HepG2 (cell line): ENCODE results near the gene PTCD1. TPM values are rescaled to one million over a fixed set of nuclear protein-coding genes. Genes with fewer than 3 reads are reported as not detected.

Source experiments
- ATAC-seq: fragments of 200-7000 bp; cut with Tn5 transposase; 3 replicates; pipeline ENCODE4 v1.9.1; 2020; ENCODE audit warnings: mild to moderate bottlenecking, moderate library complexity
- BruUV-seq: library from RNA; stranded (reverse); fragments of 400-500 nt; replicated peaks from 2 replicates; lab custom pipeline; 2021; lab: Mats Ljungman, UMichigan
- CTCF ChIA-PET: fragments of 300-600 bp; formaldehyde crosslinking; extraction: SDS; loops from one replicate; lab custom pipeline; 2021; ENCODE audit warnings: low total read pairs, inconsistent platforms, low intra/inter-chr PET ratio; lab: Yijun Ruan, JAX
- POLR2A ChIA-PET: fragments of 350-600 bp; sonication (Branson Sonifier 250); formaldehyde crosslinking; loops from one replicate; lab custom pipeline; 2020; ENCODE audit warnings: antibody characterized with exemption, inconsistent platforms; lab: Yijun Ruan, JAX
- DNase-seq: peaks from one replicate; pipeline ENCODE4 v3.0.0-alpha.2; 2015; ENCODE audit warnings: low spot score
- FAIRE-seq: peaks from 3 replicates; lab custom pipeline; 2011; peaks lifted over from hg19 to GRCh38; lab: Jason Lieb, UNC
- H2AFZ ChIP-seq: one replicate; pipeline ENCODE4 v1.6.1; 2011; ENCODE audit warnings: low read length, inconsistent platforms
- H3K27ac ChIP-seq: fragments of 300-600 bp; 3 replicates; pipeline ENCODE4 v1.8.0; 2011; ENCODE audit warnings: mixed run types, mild to moderate bottlenecking, mixed read lengths, low read length, inconsistent platforms; ENCODE audit not compliant: insufficient read depth; ENCODE audit errors: extremely low read length
- H3K27me3 ChIP-seq, 2 experiments: fragments of 200-600 bp in 1 of 2; 2 replicates in 1 of 2; 3 replicates in 1 of 2; pipeline versions ENCODE4 v1.6.0 to v1.8.0; 2011; ENCODE audit warnings: low read length in 2 of 2, mild to moderate bottlenecking in 2 of 2, moderate library complexity in 2 of 2, inconsistent platforms in 1 of 2; ENCODE audit not compliant: insufficient read depth in 2 of 2, control insufficient read depth in 1 of 2
- H3K36me3 ChIP-seq, 2 experiments: fragments of 200-600 bp in 1 of 2; replicated peaks in 1 of 2; 2 replicates in 1 of 2; 3 replicates in 1 of 2; pipeline versions ENCODE4 v1.5.1 to v1.8.0; 2011; ENCODE audit warnings: low read length in 2 of 2, inconsistent platforms in 1 of 2; ENCODE audit not compliant: insufficient read depth in 2 of 2, control insufficient read depth in 1 of 2
- H3K4me1 ChIP-seq: 2 replicates; pipeline ENCODE4 v1.5.1; 2012; ENCODE audit warnings: low read length, inconsistent platforms; ENCODE audit not compliant: insufficient read depth
- H3K4me2 ChIP-seq: 2 replicates; pipeline ENCODE4 v1.6.0; 2011; ENCODE audit warnings: low read depth, low read length, inconsistent platforms
- H3K4me3 ChIP-seq, 3 experiments: fragments of 200-600 bp in 1 of 3; sonication (generic), shearing (Covaris generic) in 1 of 3; replicated peaks in 1 of 3; 2 replicates each; pipeline ENCODE4 v1.5.1; 2011 to 2016; ENCODE audit warnings: low read length in 3 of 3, inconsistent platforms in 2 of 3, low read depth in 2 of 3, mild to moderate bottlenecking in 2 of 3, control low read depth in 1 of 3, mixed read lengths in 1 of 3; ENCODE audit not compliant: insufficient read depth in 1 of 3
- H3K79me2 ChIP-seq: one replicate; pipeline ENCODE4 v1.6.1; 2011; ENCODE audit warnings: low read length, inconsistent platforms; ENCODE audit not compliant: insufficient read depth
- H3K9ac ChIP-seq: 2 replicates; pipeline ENCODE4 v1.6.0; 2011; ENCODE audit warnings: mild to moderate bottlenecking, low read depth, low read length, inconsistent platforms; ENCODE audit not compliant: insufficient read depth
- H3K9me3 ChIP-seq: 2 replicates; pipeline ENCODE4 v1.5.1; 2012; ENCODE audit warnings: mild to moderate bottlenecking, low read length
- H4K20me1 ChIP-seq: 2 replicates; pipeline ENCODE4 v1.6.0; 2011; ENCODE audit warnings: inconsistent platforms, mild to moderate bottlenecking, low read length, moderate library complexity; ENCODE audit not compliant: insufficient read depth
- AGO1 ChIP-seq: fragments of 200-400 bp; formaldehyde crosslinking; IDR thresholded peaks from 2 replicates; pipeline ENCODE4 v1.6.1; 2017; ENCODE audit warnings: mild to moderate bottlenecking, low read depth, low read length, moderate library complexity; ENCODE audit not compliant: poor library complexity, severe bottlenecking
- AGO2 ChIP-seq: fragments of 200-400 bp; formaldehyde crosslinking; optimal IDR thresholded peaks from 2 replicates; pipeline ENCODE3; 2017; ENCODE audit warnings: mild to moderate bottlenecking, low read depth, low read length, moderate library complexity
- ASH2L ChIP-seq: fragments of 300-600, 200-600 bp; sonication (generic); IDR thresholded peaks from 2 replicates; pipeline ENCODE4 v1.7.0; 2017; ENCODE audit warnings: low read depth, mild to moderate bottlenecking, moderate library complexity, mixed read lengths, low read length; ENCODE audit not compliant: insufficient read length
- ATF5 ChIP-seq: sonication (generic); formaldehyde crosslinking; IDR thresholded peaks from 2 replicates; pipeline ENCODE4 v1.4.0; 2020; ENCODE audit warnings: mild to moderate bottlenecking, low read depth, missing genetic modification reagents
- CENPBD1 ChIP-seq: sonication (generic); formaldehyde crosslinking; IDR thresholded peaks from 2 replicates; pipeline ENCODE4 v1.8.0; 2022; ENCODE audit warnings: missing genetic modification reagents, low read depth, mild to moderate bottlenecking, borderline replicate concordance
- CREB1 ChIP-seq, 2 experiments: fragments of 450-650 bp in 1 of 2; IDR thresholded peaks; 2 replicates each; pipeline ENCODE4 v1.6.1; 2016 to 2017; ENCODE audit warnings: control low read depth in 1 of 2, mild to moderate bottlenecking in 1 of 2, missing compliant biosample characterization in 1 of 2, missing genetic modification characterization in 1 of 2
- GTF3A ChIP-seq: sonication (generic); formaldehyde crosslinking; conservative IDR thresholded peaks from 2 replicates; pipeline ENCODE4 v1.4.0; 2020; ENCODE audit warnings: mild to moderate bottlenecking, missing genetic modification reagents
- HNF4A ChIP-seq: sonication (generic); formaldehyde crosslinking; IDR thresholded peaks from 2 replicates; pipeline ENCODE4 v1.4.0; 2020; ENCODE audit warnings: missing genetic modification reagents
- HOXA3 ChIP-seq: sonication (generic); formaldehyde crosslinking; IDR thresholded peaks from 2 replicates; pipeline ENCODE4 v1.5.0; 2020; ENCODE audit warnings: missing genetic modification reagents
- HOXA9 ChIP-seq: sonication (generic); formaldehyde crosslinking; IDR thresholded peaks from 2 replicates; pipeline ENCODE4 v1.8.1; 2022; ENCODE audit warnings: missing genetic modification reagents, mild to moderate bottlenecking, moderate library complexity, borderline replicate concordance
- KMT2B ChIP-seq: IDR thresholded peaks from 2 replicates; pipeline ENCODE4 v1.6.1; 2016; ENCODE audit warnings: missing genetic modification reagents, missing compliant biosample characterization
- NONO ChIP-seq, 2 experiments: fragments of 450-650 bp in 1 of 2; sonication (generic) in 1 of 2; formaldehyde crosslinking in 1 of 2; IDR thresholded peaks in 1 of 2; conservative IDR thresholded peaks in 1 of 2; 2 replicates each; pipeline versions ENCODE4 v1.6.1 to v1.8.0; 2017 to 2022; ENCODE audit warnings: mild to moderate bottlenecking in 1 of 2, missing genetic modification reagents in 1 of 2, moderate library complexity in 1 of 2
- PAF1 ChIP-seq: IDR thresholded peaks from 2 replicates; pipeline ENCODE4 v1.6.1; 2016; ENCODE audit warnings: missing genetic modification reagents, missing compliant biosample characterization
- PHF21A ChIP-seq: sonication (generic); formaldehyde crosslinking; IDR thresholded peaks from 2 replicates; pipeline ENCODE4 v1.5.0; 2020; ENCODE audit warnings: mild to moderate bottlenecking, missing genetic modification reagents
- POLR2A ChIP-seq, 2 experiments: IDR thresholded peaks; 2 replicates each; pipeline ENCODE4 v1.6.1; 2011; ENCODE audit warnings: low read depth in 2 of 2, low read length in 2 of 2, mild to moderate bottlenecking in 1 of 2, moderate library complexity in 1 of 2; ENCODE audit not compliant: insufficient read depth in 1 of 2
- RBM22 ChIP-seq: fragments of 200-400 bp; formaldehyde crosslinking; optimal IDR thresholded peaks from 2 replicates; pipeline ENCODE3; 2017; ENCODE audit warnings: mild to moderate bottlenecking, low read length, moderate library complexity
- RBM39 ChIP-seq: fragments of 200-400 bp; formaldehyde crosslinking; IDR thresholded peaks from one replicate; pipeline ENCODE4 v1.6.1; 2018; ENCODE audit warnings: antibody characterized with exemption, mild to moderate bottlenecking, low read depth, low read length; ENCODE audit not compliant: poor library complexity, severe bottlenecking
- U2AF2 ChIP-seq: fragments of 200-400 bp; formaldehyde crosslinking; IDR thresholded peaks from 2 replicates; pipeline ENCODE4 v1.6.1; 2017; ENCODE audit warnings: low read depth, mild to moderate bottlenecking, low read length
- ZNF282 ChIP-seq: fragments of 450-650 bp; IDR thresholded peaks from 2 replicates; pipeline ENCODE4 v1.6.1; 2018; ENCODE audit not compliant: partially characterized antibody
- ZNF496 ChIP-seq: sonication (generic); formaldehyde crosslinking; IDR thresholded peaks from 2 replicates; pipeline ENCODE4 v1.8.1; 2023; ENCODE audit warnings: mild to moderate bottlenecking, moderate library complexity, missing genetic modification reagents; ENCODE audit not compliant: insufficient replicate concordance
- ZNF879 ChIP-seq: sonication (generic); formaldehyde crosslinking; IDR thresholded peaks from 2 replicates; pipeline ENCODE4 v1.8.1; 2023; ENCODE audit warnings: missing genetic modification reagents
- WGBS: methylation state at CpG from one replicate; pipeline ENCODE4 v1.1.6; 2017; ENCODE audit warnings: low lambda C conversion rate; 5-methylcytosine and 5-hydroxymethylcytosine counted together
- in situ Hi-C: cut with HindIII; loops from 2 replicates; pipeline ENCODE4 v1.10.0; 2017; ENCODE audit warnings: low pct_unique_long_range_greater_than_20kb; ENCODE audit not compliant: extremely low pct_ligation_motif_present
- intact Hi-C: fragments of 100-400 bp; cut with micrococcal nuclease; formaldehyde crosslinking; loops from one replicate; pipeline ENCODE4 v1.10.0; 2022; ENCODE audit not compliant: unreplicated experiment
- polyA plus RNA-seq, 8 experiments: library from polyadenylated mRNA; depleted of rRNA in 3 of 8; stranded (reverse) in 7 of 8; unstranded in 1 of 8; fragments of >200 nt; fragmentation: Illumina TruSeq in 4 of 8; extraction: Trizol in 4 of 8; gene quantifications; 2 replicates each; pipeline versions ENCODE4 v1.2.1 to v1.2.3, GENCODE V29; 2011 to 2016; ENCODE audit warnings: low read depth in 4 of 8, missing spikeins in 1 of 8, mixed read lengths in 1 of 8; ENCODE audit not compliant: insufficient read depth in 1 of 8
- total RNA-seq, 5 experiments: library from RNA; depleted of rRNA; stranded (reverse); fragments of >200 nt; fragmentation: Illumina TruSeq; extraction: Trizol; gene quantifications; 2 replicates each; pipeline ENCODE4 v1.2.3, GENCODE V29; 2016; ENCODE audit warnings: low read depth in 1 of 5
- TF ChIP-seq, protein P1 (sequence below): sonication (generic); formaldehyde crosslinking; conservative IDR thresholded peaks from 2 replicates; pipeline ENCODE4 v1.4.0; 2020; ENCODE audit warnings: missing genetic modification reagents

Gene PTCD1
- total and polyA plus RNA-seq, 2 of the 13 experiments (the other 11 are each of a cell fraction or from before 2014, with no cell fraction given) = 3.0 to 8.4 TPM

DNA sequence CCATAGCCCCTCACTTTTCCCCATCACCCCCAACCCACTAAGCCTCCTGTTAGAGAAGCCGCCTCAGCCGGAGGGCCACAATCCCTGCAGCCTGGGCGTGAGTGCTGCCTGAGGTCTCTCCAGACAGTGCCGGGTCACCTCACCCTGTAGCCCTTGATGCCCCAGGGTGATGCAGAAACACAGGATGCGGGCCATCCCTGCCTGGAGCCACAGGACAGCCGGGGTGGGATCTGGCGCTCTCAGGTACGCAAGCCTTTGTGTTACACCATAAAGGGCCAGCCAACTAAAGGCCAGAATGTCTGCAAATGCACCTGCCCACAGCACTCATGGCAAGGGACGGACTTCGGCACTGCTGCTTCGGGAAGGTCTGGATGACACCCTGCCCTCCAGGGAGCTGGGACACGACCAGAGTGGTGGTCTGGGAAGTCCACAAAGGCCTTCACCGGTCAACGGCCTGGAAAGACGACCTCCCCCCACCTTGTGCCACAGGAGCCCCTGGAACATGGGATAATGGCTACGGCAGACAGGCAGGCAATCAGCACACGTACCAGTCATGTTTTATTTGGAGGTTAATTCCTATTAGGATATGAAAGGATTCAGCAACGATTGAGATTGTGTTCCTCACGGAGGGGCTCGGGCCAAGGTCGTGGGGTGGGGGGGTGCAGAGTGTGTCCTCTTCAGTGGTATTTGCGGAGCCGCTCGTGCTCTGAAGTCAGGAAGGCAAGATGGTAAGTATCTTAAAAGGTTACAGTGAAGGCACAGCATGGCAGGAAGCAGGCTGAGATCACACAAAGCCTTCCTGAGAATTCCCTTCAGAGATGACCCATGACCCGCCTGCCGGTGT lies 19.3 kb upstream of the PTCD1 start:
- CTCF ChIA-PET = no interaction called here
- POLR2A ChIA-PET = interaction anchor here (3.8 kb wide), 1 partner anchor 8 kb away, joined by 16 read pairs; the partner anchor contains the start of gene ATP5MF
- TF ChIP-seq HNF4A (CRISPR knock-in tag) = no peak
- no peak for TF ChIP-seq ZNF496 (CRISPR knock-in tag)
- TF ChIP-seq PHF21A (CRISPR knock-in tag) = no peak
- TF ChIP-seq POLR2A (IDR thresholded peaks at IDR 0.05; ENCODE audit: insufficient read depth in 1 of 2, low read depth in 2 of 2, low read length in 2 of 2) = peak in 1 of 2 experiments; percentile 61; a peak in 2 of 4 replicates
- TF ChIP-seq RBM39 = no peak
- TF ChIP-seq KMT2B (CRISPR knock-in tag) = no peak
- peak; percentile 83; the same call in 1 of the 2 replicates for TF ChIP-seq PAF1 (CRISPR knock-in tag)
- TF ChIP-seq CENPBD1 (CRISPR knock-in tag) = no peak
- TF ChIP-seq ATF5 = no peak
- TF ChIP-seq ZNF282 = no peak
- TF ChIP-seq ASH2L = no peak
- TF ChIP-seq ZNF879 (CRISPR knock-in tag) = no peak
- TF ChIP-seq HOXA3 (CRISPR knock-in tag) = no peak
- TF ChIP-seq U2AF2 = no peak
- peak; percentile 95 for TF ChIP-seq AGO2
- TF ChIP-seq CREB1 (IDR thresholded peaks at IDR 0.05) = no peak
- no peak for TF ChIP-seq CREB1 (CRISPR knock-in tag; IDR thresholded peaks at IDR 0.05)
- TF ChIP-seq HOXA9 (CRISPR knock-in tag) = no peak
- TF ChIP-seq, protein P1, sequence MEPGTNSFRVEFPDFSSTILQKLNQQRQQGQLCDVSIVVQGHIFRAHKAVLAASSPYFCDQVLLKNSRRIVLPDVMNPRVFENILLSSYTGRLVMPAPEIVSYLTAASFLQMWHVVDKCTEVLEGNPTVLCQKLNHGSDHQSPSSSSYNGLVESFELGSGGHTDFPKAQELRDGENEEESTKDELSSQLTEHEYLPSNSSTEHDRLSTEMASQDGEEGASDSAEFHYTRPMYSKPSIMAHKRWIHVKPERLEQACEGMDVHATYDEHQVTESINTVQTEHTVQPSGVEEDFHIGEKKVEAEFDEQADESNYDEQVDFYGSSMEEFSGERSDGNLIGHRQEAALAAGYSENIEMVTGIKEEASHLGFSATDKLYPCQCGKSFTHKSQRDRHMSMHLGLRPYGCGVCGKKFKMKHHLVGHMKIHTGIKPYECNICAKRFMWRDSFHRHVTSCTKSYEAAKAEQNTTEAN (CRISPR knock-in tag) = no peak
- no peak for TF ChIP-seq GTF3A (CRISPR knock-in tag)
- peak; percentile 94 for TF ChIP-seq RBM22
- TF ChIP-seq AGO1 = peak; percentile 79
- no peak for TF ChIP-seq NONO (IDR thresholded peaks at IDR 0.05)
- TF ChIP-seq NONO (CRISPR knock-in tag; conservative IDR thresholded peaks at IDR 0.05) = 0 out of 2 replicates have a peak, but pooled peaks have one; percentile 23

More for the DNA sequence above, 19.3 kb upstream of the PTCD1 start:
- peaks cover 24 to 85% of the 10 kb centered on the region in 2 experiments for H3K36me3 ChIP-seq
- in situ Hi-C loops = no loop called here
- H3K27me3 ChIP-seq = no peaks in the 10 kb centered on the region
- ATAC-seq (peak; percentile 4; the same call in 1 of the 3 replicates), FAIRE-seq (no peak), DNase-seq (no peak)
- intact Hi-C loops = no loop called here
- peaks cover 45% of the 10 kb centered on the region for H3K79me2 ChIP-seq
- peaks cover 25% of the 10 kb centered on the region for H3K4me1 ChIP-seq
- no peak overlapping the region for H3K4me3 ChIP-seq
- H4K20me1 ChIP-seq = peaks cover 45% of the 10 kb centered on the region
- no peak overlapping the region for H2AFZ ChIP-seq
- BruUV-seq = no TSS peak
- H3K9ac ChIP-seq = no peak overlapping the region
- no peak overlapping the region for H3K4me2 ChIP-seq
- H3K9me3 ChIP-seq = no peaks in the 10 kb centered on the region
- no peak overlapping the region for H3K27ac ChIP-seq
- WGBS = 94% methylated on average over 18 of the region's 26 CpGs
